Panc1 (cell line): ENCODE results near the gene E4F1. TPM values are rescaled to one million over a fixed set of nuclear protein-coding genes. Genes with fewer than 3 reads are reported as not detected.

ENCODE experiments used
- ATAC-seq: fragments of 200-7000 bp; cut with Tn5 transposase; 2 replicates; pipeline ENCODE4 v1.9.1; 2020; ENCODE audit warnings: mild to moderate bottlenecking, moderate library complexity
- BruUV-seq: library from RNA; stranded (reverse); fragments of 400-500 nt; replicated peaks from 2 replicates; lab custom pipeline; 2021; lab: Mats Ljungman, UMichigan
- CTCF ChIA-PET: fragments of 300-600 bp; sonication (Branson Sonifier 250); formaldehyde crosslinking; loops from one replicate; lab custom pipeline; 2022; ENCODE audit warnings: antibody characterized with exemption; lab: Charles Lee
- POLR2A ChIA-PET: fragments of 300-600 bp; sonication (Branson Sonifier 250); formaldehyde crosslinking; loops from one replicate; lab custom pipeline; 2022; ENCODE audit warnings: antibody characterized with exemption; lab: Charles Lee
- DNase-seq: peaks from one replicate; pipeline ENCODE4 v3.0.0-alpha.2; 2010; ENCODE audit warnings: low read depth, low spot score
- H3K27ac ChIP-seq: 2 replicates; pipeline ENCODE4 v1.5.1; 2011; ENCODE audit warnings: mild to moderate bottlenecking, low read length, inconsistent platforms
- H3K27me3 ChIP-seq: fragments of 200-500 bp; sonication (Bioruptor generic); 2 replicates; pipeline ENCODE4 v1.6.0; 2014; ENCODE audit warnings: low read length, inconsistent platforms; ENCODE audit not compliant: control insufficient read depth, insufficient read depth
- H3K36me3 ChIP-seq: fragments of 200-500 bp; sonication (Bioruptor generic); 2 replicates; pipeline ENCODE4 v1.5.1; 2014; ENCODE audit warnings: inconsistent platforms, mild to moderate bottlenecking, low read length, moderate library complexity; ENCODE audit not compliant: control insufficient read depth, insufficient read depth
- H3K4me1 ChIP-seq: 2 replicates; pipeline ENCODE4 v1.5.1; 2011; ENCODE audit warnings: inconsistent platforms, mild to moderate bottlenecking, low read length, moderate library complexity; ENCODE audit not compliant: control insufficient read depth, insufficient read depth
- H3K4me3 ChIP-seq, 2 experiments: 2 replicates each; pipeline ENCODE4 v1.5.1; 2011 to 2012; ENCODE audit warnings: low read depth in 2 of 2, low read length in 2 of 2, mild to moderate bottlenecking in 2 of 2, inconsistent platforms in 1 of 2, moderate library complexity in 1 of 2
- H3K9me3 ChIP-seq: fragments of 200-500 bp; sonication (Bioruptor generic); 2 replicates; pipeline ENCODE4 v1.5.1; 2014; ENCODE audit warnings: low read depth, mild to moderate bottlenecking, inconsistent platforms, low read length, moderate library complexity; ENCODE audit not compliant: control insufficient read depth, insufficient read depth
- POLR2AphosphoS5 ChIP-seq: IDR thresholded peaks from 2 replicates; pipeline ENCODE4 v1.6.1; 2012; ENCODE audit warnings: mild to moderate bottlenecking, low read depth, low read length, moderate library complexity
- SIN3A ChIP-seq: IDR thresholded peaks from 2 replicates; pipeline ENCODE4 v1.6.1; 2012; ENCODE audit warnings: low read depth, mild to moderate bottlenecking, low read length, moderate library complexity, borderline replicate concordance; ENCODE audit not compliant: insufficient read depth
- TCF7L2 ChIP-seq: IDR thresholded peaks from 2 replicates; pipeline ENCODE4 v1.6.1; 2011; ENCODE audit warnings: mild to moderate bottlenecking, low read depth, low read length, inconsistent platforms
- in situ Hi-C: cut with HindIII; loops from 2 replicates; pipeline ENCODE4 v1.10.0; 2016; ENCODE audit warnings: low sequenced_read_pairs, low pct_unique_long_range_greater_than_20kb
- intact Hi-C: fragments of 100-400 bp; cut with micrococcal nuclease; formaldehyde crosslinking; loops from one replicate; pipeline ENCODE4 v1.10.0; 2022; ENCODE audit not compliant: unreplicated experiment
- total RNA-seq: library from RNA; stranded (reverse); gene quantifications from one replicate; pipeline ENCODE4 v1.2.1, GENCODE V29; 2021; ENCODE audit not compliant: unreplicated experiment
- TF ChIP-seq, protein P1 (sequence below), 2 experiments: IDR thresholded peaks; 2 replicates each; pipeline ENCODE4 v1.6.1; 2011 to 2012; ENCODE audit warnings: low read depth in 2 of 2, control low read depth in 1 of 2, low read length in 1 of 2, mild to moderate bottlenecking in 1 of 2, moderate library complexity in 1 of 2; ENCODE audit not compliant: insufficient read depth in 1 of 2
- TF ChIP-seq, protein P2 (sequence below): fragments of 450-650 bp; IDR thresholded peaks from 2 replicates; pipeline ENCODE4 v1.5.1; 2017; ENCODE audit warnings: mild to moderate bottlenecking

E4F1 gene
- total RNA-seq, 1 experiment from 2014 or later: 50.8 TPM

DNA sequence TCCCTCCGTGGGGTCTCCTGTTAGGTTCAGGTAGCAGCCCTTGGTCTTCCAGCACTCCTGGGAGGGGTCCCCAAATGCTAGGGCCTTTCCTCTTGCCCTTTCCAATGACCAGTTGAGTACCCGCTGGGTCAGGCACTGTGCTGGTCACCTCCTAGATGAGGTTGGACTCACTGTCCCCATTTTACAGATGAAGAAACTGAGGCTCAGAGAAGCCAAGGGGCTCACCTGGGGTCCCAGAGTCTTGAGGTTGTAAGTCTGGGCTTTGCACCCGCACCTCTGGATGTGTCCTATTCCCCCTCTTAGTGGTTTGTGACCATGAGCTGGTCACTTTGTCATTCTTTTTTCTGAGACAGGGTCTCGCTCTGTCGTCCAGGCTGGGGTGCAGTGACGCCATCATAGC lies 25.6 kb upstream of the E4F1 start:
- BruUV-seq: no TSS peak
- no peaks in the 10 kb centered on the region; the same call in none of the 2 replicates for H3K4me1 ChIP-seq
- DNase-seq (no peak), ATAC-seq (no peak)
- in situ Hi-C loops: no loop called here
- no peak overlapping the region for H3K4me3 ChIP-seq
- TF ChIP-seq SIN3A (no peak), POLR2AphosphoS5 (no peak)
- TF ChIP-seq, protein P1, sequence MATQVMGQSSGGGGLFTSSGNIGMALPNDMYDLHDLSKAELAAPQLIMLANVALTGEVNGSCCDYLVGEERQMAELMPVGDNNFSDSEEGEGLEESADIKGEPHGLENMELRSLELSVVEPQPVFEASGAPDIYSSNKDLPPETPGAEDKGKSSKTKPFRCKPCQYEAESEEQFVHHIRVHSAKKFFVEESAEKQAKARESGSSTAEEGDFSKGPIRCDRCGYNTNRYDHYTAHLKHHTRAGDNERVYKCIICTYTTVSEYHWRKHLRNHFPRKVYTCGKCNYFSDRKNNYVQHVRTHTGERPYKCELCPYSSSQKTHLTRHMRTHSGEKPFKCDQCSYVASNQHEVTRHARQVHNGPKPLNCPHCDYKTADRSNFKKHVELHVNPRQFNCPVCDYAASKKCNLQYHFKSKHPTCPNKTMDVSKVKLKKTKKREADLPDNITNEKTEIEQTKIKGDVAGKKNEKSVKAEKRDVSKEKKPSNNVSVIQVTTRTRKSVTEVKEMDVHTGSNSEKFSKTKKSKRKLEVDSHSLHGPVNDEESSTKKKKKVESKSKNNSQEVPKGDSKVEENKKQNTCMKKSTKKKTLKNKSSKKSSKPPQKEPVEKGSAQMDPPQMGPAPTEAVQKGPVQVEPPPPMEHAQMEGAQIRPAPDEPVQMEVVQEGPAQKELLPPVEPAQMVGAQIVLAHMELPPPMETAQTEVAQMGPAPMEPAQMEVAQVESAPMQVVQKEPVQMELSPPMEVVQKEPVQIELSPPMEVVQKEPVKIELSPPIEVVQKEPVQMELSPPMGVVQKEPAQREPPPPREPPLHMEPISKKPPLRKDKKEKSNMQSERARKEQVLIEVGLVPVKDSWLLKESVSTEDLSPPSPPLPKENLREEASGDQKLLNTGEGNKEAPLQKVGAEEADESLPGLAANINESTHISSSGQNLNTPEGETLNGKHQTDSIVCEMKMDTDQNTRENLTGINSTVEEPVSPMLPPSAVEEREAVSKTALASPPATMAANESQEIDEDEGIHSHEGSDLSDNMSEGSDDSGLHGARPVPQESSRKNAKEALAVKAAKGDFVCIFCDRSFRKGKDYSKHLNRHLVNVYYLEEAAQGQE (IDR thresholded peaks at IDR 0.05; ENCODE audit: insufficient read depth in 1 of 2, low read depth in 2 of 2, low read length in 1 of 2): no peak
- CTCF ChIA-PET: interaction anchor here (0.5 kb wide), 1 partner anchor 737 kb away, joined by 9 read pairs; no protein-coding TSS in a partner anchor
- no peak overlapping the region for H3K27ac ChIP-seq
- no peaks in the 10 kb centered on the region for H3K9me3 ChIP-seq
- H3K27me3 ChIP-seq: no peaks in the 10 kb centered on the region
- intact Hi-C loops: no loop called here
- POLR2A ChIA-PET: interaction anchor here (0.6 kb wide), 1 partner anchor 76 kb away, joined by 5 read pairs; no protein-coding TSS in a partner anchor
- H3K36me3 ChIP-seq: no peaks in the 10 kb centered on the region

DNA sequence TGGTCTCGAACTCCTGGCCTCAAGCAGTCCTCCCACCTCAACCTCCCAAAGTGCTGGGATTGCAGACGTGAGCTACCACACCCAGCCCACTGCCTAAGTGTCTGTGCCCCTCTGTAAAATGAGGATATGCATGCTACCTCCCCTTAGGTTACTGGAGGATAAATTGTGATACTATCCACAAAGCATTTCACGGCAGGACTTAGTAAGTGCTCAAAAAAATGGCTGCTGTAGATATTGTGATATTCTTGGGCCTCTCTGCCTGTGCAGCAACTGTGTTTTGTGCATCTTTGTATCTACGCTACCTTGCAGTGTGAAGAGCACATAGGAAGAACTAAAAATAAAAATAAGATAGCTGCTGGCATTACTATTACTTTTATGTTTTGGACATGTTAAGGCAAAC lies 25.1 kb upstream of the E4F1 start:
- Histone ChIP-seq H3K4me1 (no peaks in the 10 kb centered on the region; the same call in none of the 2 replicates), H3K27ac (no peak overlapping the region), H3K36me3 (no peaks in the 10 kb centered on the region), H3K4me3 (no peak overlapping the region), H3K27me3 (no peaks in the 10 kb centered on the region), H3K9me3 (no peaks in the 10 kb centered on the region)
- in situ Hi-C loops: no loop called here
- TF ChIP-seq, protein P1 (IDR thresholded peaks at IDR 0.05; ENCODE audit: insufficient read depth in 1 of 2, low read depth in 2 of 2, low read length in 1 of 2): no peak
- no peak for TF ChIP-seq TCF7L2
- TF ChIP-seq SIN3A: no peak
- TF ChIP-seq, protein P2, sequence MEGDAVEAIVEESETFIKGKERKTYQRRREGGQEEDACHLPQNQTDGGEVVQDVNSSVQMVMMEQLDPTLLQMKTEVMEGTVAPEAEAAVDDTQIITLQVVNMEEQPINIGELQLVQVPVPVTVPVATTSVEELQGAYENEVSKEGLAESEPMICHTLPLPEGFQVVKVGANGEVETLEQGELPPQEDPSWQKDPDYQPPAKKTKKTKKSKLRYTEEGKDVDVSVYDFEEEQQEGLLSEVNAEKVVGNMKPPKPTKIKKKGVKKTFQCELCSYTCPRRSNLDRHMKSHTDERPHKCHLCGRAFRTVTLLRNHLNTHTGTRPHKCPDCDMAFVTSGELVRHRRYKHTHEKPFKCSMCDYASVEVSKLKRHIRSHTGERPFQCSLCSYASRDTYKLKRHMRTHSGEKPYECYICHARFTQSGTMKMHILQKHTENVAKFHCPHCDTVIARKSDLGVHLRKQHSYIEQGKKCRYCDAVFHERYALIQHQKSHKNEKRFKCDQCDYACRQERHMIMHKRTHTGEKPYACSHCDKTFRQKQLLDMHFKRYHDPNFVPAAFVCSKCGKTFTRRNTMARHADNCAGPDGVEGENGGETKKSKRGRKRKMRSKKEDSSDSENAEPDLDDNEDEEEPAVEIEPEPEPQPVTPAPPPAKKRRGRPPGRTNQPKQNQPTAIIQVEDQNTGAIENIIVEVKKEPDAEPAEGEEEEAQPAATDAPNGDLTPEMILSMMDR: no peak
- TF ChIP-seq POLR2AphosphoS5: no peak
- no TSS peak for BruUV-seq
- ChIA-PET CTCF (interaction anchor here (0.5 kb wide), 1 partner anchor 737 kb away, joined by 9 read pairs; no protein-coding TSS in a partner anchor), POLR2A (no interaction called here)
- no peak for ATAC-seq
- no peak for DNase-seq
- intact Hi-C loops: no loop called here
